ENCODE data around the gene GOLM1.

The GOLM1 gene

GRCh38 chr9:86045654-86046053 lies 53.7 kb downstream of the GOLM1 start:
- no peak for DNase-seq
- ATAC-seq: no peak

- ATAC-seq (no peak), DNase-seq (no peak)
Observed at GRCh38 chr9:86043999-86044398, 55.4 kb downstream of the GOLM1 start.

- DNase-seq (no peak), ATAC-seq (no peak)
Observed at GRCh38 chr9:86043586-86043985, 55.8 kb downstream of the GOLM1 start.

GRCh38 chr9:86042199-86042978 lies 57.0 kb downstream of the GOLM1 start:
- DNase-seq (no peak), ATAC-seq (no peak)

- ATAC-seq (no peak), DNase-seq (no peak)
Observed at GRCh38 chr9:86041311-86041741, 58.0 kb downstream of the GOLM1 start.

- ATAC-seq: no peak
- no peak for DNase-seq
Observed at GRCh38 chr9:86040861-86041155, 58.5 kb downstream of the GOLM1 start.

- no peak for ATAC-seq
- no peak for DNase-seq
Observed at GRCh38 chr9:86039991-86040860, 59.1 kb downstream of the GOLM1 start.

- no peak for DNase-seq
- ATAC-seq: no peak
Observed at GRCh38 chr9:86036555-86036954, 62.8 kb downstream of the GOLM1 start.

- DNase-seq: no peak
- ATAC-seq: no peak
Observed at GRCh38 chr9:86035827-86036440, 63.4 kb downstream of the GOLM1 start.

- DNase-seq: peak; percentile 27
- ATAC-seq: no peak
Observed at GRCh38 chr9:86034863-86035734, 64.3 kb downstream of the GOLM1 start.

GRCh38 chr9:86027767-86028166 lies 71.6 kb downstream of the GOLM1 start:
- no peak for DNase-seq
- ATAC-seq: no peak

GRCh38 chr9:86022687-86023266 lies 76.6 kb downstream of the GOLM1 start:
- DNase-seq (no peak), ATAC-seq (no peak)

GRCh38 chr9:86021166-86021565 lies 78.2 kb downstream of the GOLM1 start:
- no peak for DNase-seq
- ATAC-seq: no peak

GRCh38 chr9:86020731-86021130 lies 78.6 kb downstream of the GOLM1 start:
- DNase-seq: no peak

GRCh38 chr9:86009133-86009532 lies 90.2 kb downstream of the GOLM1 start:
- DNase-seq (no peak), ATAC-seq (no peak)

More at GRCh38 chr9:86020731-86021130, 78.6 kb downstream of the GOLM1 start:
- no peak for ATAC-seq

GRCh38 chr9:86005253-86005775 lies 94.0 kb downstream of the GOLM1 start:
- no peak for ATAC-seq
- no peak for DNase-seq

GRCh38 chr9:85995599-85995998 lies 103.8 kb downstream of the GOLM1 start:
- no peak for ATAC-seq
- no peak for DNase-seq

- ATAC-seq: no peak
- DNase-seq: no peak
Observed at GRCh38 chr9:85995097-85995496, 104.3 kb downstream of the GOLM1 start.

GRCh38 chr9:85994191-85994590 lies 105.2 kb downstream of the GOLM1 start:
- ATAC-seq (no peak), DNase-seq (no peak)

- ATAC-seq: no peak
- no peak for DNase-seq
Observed at GRCh38 chr9:85987236-85987635, 112.1 kb downstream of the GOLM1 start.

GRCh38 chr9:85984457-85984856 lies 114.9 kb downstream of the GOLM1 start:
- DNase-seq (no peak), ATAC-seq (no peak)
